ENCODE measurements around the gene CNOT6L. TPM values are rescaled to one million over a fixed set of nuclear protein-coding genes. Genes with fewer than 3 reads are reported as not detected.
"Not testable (repeated sequence)": the region's sequence is repeated elsewhere in the genome, so short reads cannot be mapped to it uniquely, and the experiment has no call there.

The CNOT6L gene
- total RNA-seq, 3 donors from 2014 or later (not counting 1 experiment from before 2014, with no cell fraction given) = 172 to 237 (median 193) TPM

DNA sequence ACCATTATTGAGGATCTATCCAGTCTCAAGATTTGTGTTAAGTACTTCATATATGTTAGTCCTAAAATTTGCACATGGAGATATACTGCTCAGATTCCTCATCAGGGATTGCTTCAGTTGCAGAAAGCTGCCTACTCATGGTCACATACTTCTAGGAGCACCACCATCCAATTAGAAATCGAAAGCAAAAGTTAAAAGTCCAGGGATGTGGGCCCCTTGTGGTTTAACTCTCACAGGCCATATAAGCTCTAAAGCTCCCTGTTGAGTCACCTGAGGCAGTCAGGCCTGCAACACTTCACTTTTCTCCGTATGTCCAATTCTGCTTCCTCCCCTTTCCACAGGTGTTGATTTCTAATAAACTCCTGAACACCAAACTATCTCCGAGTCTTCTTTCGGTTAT, 84.2 kb downstream of the CNOT6L start:
- Histone ChIP-seq H3K36me3 (ENCODE audit: control insufficient read depth, insufficient read depth, low read length) (peaks cover 58% of the 10 kb centered on the region), H3K27ac (ENCODE audit: low read length) (peak overlapping the region; percentile 47), H3K27me3 (ENCODE audit: control insufficient read depth, insufficient read depth, low read length) (no peaks in the 10 kb centered on the region), H3K4me3 (ENCODE audit: low read length) (no peak overlapping the region), H3K4me1 (ENCODE audit: control insufficient read depth, insufficient read depth, low read length) (peaks cover 3% of the 10 kb centered on the region), H3K9me3 (ENCODE audit: control insufficient read depth, insufficient read depth, low read length) (no peaks in the 10 kb centered on the region)
- ATAC-seq (peak; percentile 89 to 96 (median 91)), DNase-seq (peak; percentile 19 to 69)
- intact Hi-C loops (cut with micrococcal nuclease) = loop anchor here (5.0 kb wide), 3 partner anchors 67 to 127 kb away; partner anchors contain the start of genes CNOT6L and MRPL1
- WGBS (ENCODE audit: insufficient coverage) = 6% methylated on average over 4 of the region's 4 CpGs
- peak overlapping the region; percentile 84 for H3K4me3 Mint-ChIP-seq
- H3K27me3 Mint-ChIP-seq (ENCODE audit: low read depth in 2 of 2) = no peaks in the 10 kb centered on the region
- H3K4me1 Mint-ChIP-seq = peaks cover 43 to 66% of the 10 kb centered on the region in 2 donors
- H3K36me3 Mint-ChIP-seq = peaks cover 11% of the 10 kb centered on the region
- peak overlapping the region; percentile 87 to 89 for H3K27ac Mint-ChIP-seq
- H3K9me3 Mint-ChIP-seq = no peaks in the 10 kb centered on the region
- TF ChIP-seq, protein P1, sequence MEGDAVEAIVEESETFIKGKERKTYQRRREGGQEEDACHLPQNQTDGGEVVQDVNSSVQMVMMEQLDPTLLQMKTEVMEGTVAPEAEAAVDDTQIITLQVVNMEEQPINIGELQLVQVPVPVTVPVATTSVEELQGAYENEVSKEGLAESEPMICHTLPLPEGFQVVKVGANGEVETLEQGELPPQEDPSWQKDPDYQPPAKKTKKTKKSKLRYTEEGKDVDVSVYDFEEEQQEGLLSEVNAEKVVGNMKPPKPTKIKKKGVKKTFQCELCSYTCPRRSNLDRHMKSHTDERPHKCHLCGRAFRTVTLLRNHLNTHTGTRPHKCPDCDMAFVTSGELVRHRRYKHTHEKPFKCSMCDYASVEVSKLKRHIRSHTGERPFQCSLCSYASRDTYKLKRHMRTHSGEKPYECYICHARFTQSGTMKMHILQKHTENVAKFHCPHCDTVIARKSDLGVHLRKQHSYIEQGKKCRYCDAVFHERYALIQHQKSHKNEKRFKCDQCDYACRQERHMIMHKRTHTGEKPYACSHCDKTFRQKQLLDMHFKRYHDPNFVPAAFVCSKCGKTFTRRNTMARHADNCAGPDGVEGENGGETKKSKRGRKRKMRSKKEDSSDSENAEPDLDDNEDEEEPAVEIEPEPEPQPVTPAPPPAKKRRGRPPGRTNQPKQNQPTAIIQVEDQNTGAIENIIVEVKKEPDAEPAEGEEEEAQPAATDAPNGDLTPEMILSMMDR (IDR thresholded peaks at IDR 0.05) = no peak

DNA sequence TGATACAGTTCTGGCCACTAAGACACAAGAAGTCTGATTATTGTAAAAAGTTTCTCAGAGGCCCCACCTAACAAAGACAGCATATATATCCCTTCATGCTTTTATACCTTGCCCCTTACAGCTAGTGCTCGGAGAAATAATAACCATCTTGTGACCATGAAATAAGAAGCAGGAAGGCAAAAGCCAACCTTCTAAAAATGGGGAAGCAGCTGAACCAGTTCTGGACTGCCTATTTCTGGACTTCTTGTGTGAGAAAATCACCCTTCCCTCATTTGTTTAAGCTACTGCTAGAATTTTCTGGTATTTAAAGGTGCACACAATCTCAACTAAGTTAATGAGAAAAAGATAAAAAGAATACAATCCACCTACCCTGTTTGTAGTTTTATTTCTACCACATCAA, 87.5 kb downstream of the CNOT6L start:
- Mint-ChIP-seq H3K27ac (peak overlapping the region; percentile 66 to 89), H3K27me3 (ENCODE audit: low read depth in 2 of 2) (no peaks in the 10 kb centered on the region), H3K36me3 (peaks cover 11% of the 10 kb centered on the region), H3K9me3 (no peaks in the 10 kb centered on the region), H3K4me3 (no peak overlapping the region), H3K4me1 (peaks cover 39 to 57% of the 10 kb centered on the region in 2 donors)
- H3K27me3 ChIP-seq (ENCODE audit: control insufficient read depth, insufficient read depth, low read length) = no peaks in the 10 kb centered on the region
- intact Hi-C loops (cut with micrococcal nuclease) = no loop called here
- no peaks in the 10 kb centered on the region for H3K4me1 ChIP-seq (ENCODE audit: control insufficient read depth, insufficient read depth, low read length)
- H3K27ac ChIP-seq (ENCODE audit: low read length) = no peak overlapping the region
- 63% methylated on average over 1 of the region's 1 CpG for WGBS (ENCODE audit: insufficient coverage)
- peaks cover 55% of the 10 kb centered on the region for H3K36me3 ChIP-seq (ENCODE audit: control insufficient read depth, insufficient read depth, low read length)
- H3K9me3 ChIP-seq (ENCODE audit: control insufficient read depth, insufficient read depth, low read length) = no peaks in the 10 kb centered on the region
- DNase-seq (no peak), ATAC-seq (no peak)
- TF ChIP-seq, protein P1 (IDR thresholded peaks at IDR 0.05) = no peak
- no peak overlapping the region for H3K4me3 ChIP-seq (ENCODE audit: low read length)

DNA sequence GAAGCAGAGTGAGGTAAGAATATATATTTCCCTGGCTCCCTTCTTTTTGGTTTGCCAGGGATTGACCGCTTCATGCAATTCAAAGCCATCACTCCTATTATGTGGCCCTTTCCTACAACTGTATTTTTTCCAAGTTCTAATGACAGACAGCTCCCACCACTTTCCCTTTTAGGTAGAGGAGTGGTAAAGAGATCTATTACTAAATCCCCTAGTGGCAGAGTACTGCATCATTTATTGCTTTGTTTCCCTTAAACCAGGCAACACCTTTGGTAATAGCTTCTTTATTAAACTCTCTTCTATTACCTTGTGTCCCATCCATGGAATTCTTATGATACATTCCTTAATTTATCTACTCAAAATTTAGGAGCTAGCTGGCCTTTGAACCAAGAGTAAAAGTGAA, 90.7 kb downstream of the CNOT6L start:
- Mint-ChIP-seq H3K4me1 (peaks cover 28 to 40% of the 10 kb centered on the region in 2 donors), H3K9me3 (no peaks in the 10 kb centered on the region), H3K27ac (peak overlapping the region; percentile 28 to 67), H3K36me3 (peaks cover 18% of the 10 kb centered on the region), H3K27me3 (ENCODE audit: low read depth in 2 of 2) (no peaks in the 10 kb centered on the region), H3K4me3 (no peak overlapping the region)
- TF ChIP-seq, protein P1 (IDR thresholded peaks at IDR 0.05) = no peak
- peaks cover 78% of the 10 kb centered on the region for H3K36me3 ChIP-seq (ENCODE audit: control insufficient read depth, insufficient read depth, low read length)
- intact Hi-C loops (cut with micrococcal nuclease) = no loop called here
- H3K4me1 ChIP-seq (ENCODE audit: control insufficient read depth, insufficient read depth, low read length) = no peaks in the 10 kb centered on the region
- H3K9me3 ChIP-seq (ENCODE audit: control insufficient read depth, insufficient read depth, low read length) = no peaks in the 10 kb centered on the region
- ATAC-seq = no peak
- no peak overlapping the region for H3K4me3 ChIP-seq (ENCODE audit: low read length)
- WGBS (ENCODE audit: insufficient coverage) = 86% methylated on average over 1 of the region's 1 CpG
- no peak for DNase-seq
- H3K27me3 ChIP-seq (ENCODE audit: control insufficient read depth, insufficient read depth, low read length) = no peaks in the 10 kb centered on the region
- no peak overlapping the region for H3K27ac ChIP-seq (ENCODE audit: low read length)

DNA sequence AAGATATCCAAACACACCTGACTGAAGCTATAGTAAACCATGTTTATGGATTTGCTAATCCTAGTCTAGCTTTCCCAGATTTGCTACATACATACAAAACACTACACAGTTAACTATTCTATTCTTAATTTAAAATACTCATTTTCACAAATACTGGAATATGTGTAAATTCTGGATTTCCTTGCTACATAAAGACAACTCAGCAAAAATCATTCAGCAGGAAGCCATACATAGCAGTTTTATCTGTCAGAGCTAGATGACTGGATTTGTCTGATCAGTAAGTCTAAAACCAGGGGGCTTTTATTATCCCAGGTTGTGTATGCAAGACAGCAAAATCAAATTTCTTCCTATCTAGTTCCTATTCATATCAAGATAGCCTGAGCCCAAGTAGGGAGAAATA, 98.1 kb downstream of the CNOT6L start:
- Mint-ChIP-seq H3K27me3 (ENCODE audit: low read depth in 2 of 2) (no peaks in the 10 kb centered on the region), H3K36me3 (peaks cover 2% of the 10 kb centered on the region), H3K27ac (peak overlapping the region; percentile 48 to 58), H3K4me3 (no peak overlapping the region), H3K4me1 (peaks cover 7 to 9% of the 10 kb centered on the region in 2 donors), H3K9me3 (no peaks in the 10 kb centered on the region)
- ATAC-seq (no peak), DNase-seq (no peak)
- Histone ChIP-seq H3K9me3 (ENCODE audit: control insufficient read depth, insufficient read depth, low read length) (no peaks in the 10 kb centered on the region), H3K27me3 (ENCODE audit: control insufficient read depth, insufficient read depth, low read length) (no peaks in the 10 kb centered on the region), H3K36me3 (ENCODE audit: control insufficient read depth, insufficient read depth, low read length) (peaks cover 71% of the 10 kb centered on the region), H3K27ac (ENCODE audit: low read length) (no peak overlapping the region), H3K4me1 (ENCODE audit: control insufficient read depth, insufficient read depth, low read length) (no peaks in the 10 kb centered on the region), H3K4me3 (ENCODE audit: low read length) (no peak overlapping the region)
- intact Hi-C loops (cut with micrococcal nuclease) = no loop called here
- TF ChIP-seq, protein P1 (IDR thresholded peaks at IDR 0.05) = no peak

DNA sequence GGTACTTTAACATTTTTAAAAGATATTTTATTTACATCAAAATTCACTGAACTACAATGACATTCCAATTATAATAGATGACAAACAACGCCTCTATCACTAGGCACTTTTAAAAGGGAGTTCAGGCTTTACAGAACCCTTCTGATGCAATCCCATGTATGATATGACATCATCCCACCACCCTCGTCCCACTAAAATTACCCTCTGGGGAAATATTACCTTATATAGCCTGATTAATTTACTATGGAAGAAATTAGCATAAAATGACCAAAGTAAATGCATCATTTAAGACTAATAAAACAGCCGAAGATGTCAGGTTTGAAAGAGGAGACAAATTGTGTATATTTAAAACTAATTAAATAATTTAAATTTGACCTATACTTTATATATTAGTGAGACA, 100.7 kb downstream of the CNOT6L start:
- H3K4me1 ChIP-seq (ENCODE audit: control insufficient read depth, insufficient read depth, low read length); ATAC-seq; H3K27ac Mint-ChIP-seq; H3K4me3 Mint-ChIP-seq; H3K36me3 Mint-ChIP-seq; H3K27ac ChIP-seq (ENCODE audit: low read length); DNase-seq; intact Hi-C loops (cut with micrococcal nuclease); H3K27me3 ChIP-seq (ENCODE audit: control insufficient read depth, insufficient read depth, low read length); H3K9me3 ChIP-seq (ENCODE audit: control insufficient read depth, insufficient read depth, low read length); H3K27me3 Mint-ChIP-seq (ENCODE audit: low read depth in 2 of 2); H3K4me3 ChIP-seq (ENCODE audit: low read length); H3K9me3 Mint-ChIP-seq: not testable (repeated sequence)
- no CpG with 5 or more reads among the region's 3 CpGs for WGBS (ENCODE audit: insufficient coverage)
- peaks cover 3 to 17% of the 10 kb centered on the region in 2 donors for H3K4me1 Mint-ChIP-seq
- H3K36me3 ChIP-seq (ENCODE audit: control insufficient read depth, insufficient read depth, low read length) = peaks cover 51% of the 10 kb centered on the region
